Measurements from ENCODE around the gene POLA2.

Gene POLA2

GRCh38 chr11:65308281-65308891, 46.6 kb downstream of the POLA2 start:
- in situ Hi-C loops (cut with HindIII; ENCODE audit: low pct_ligation_motif_present, low sequenced_read_pairs): no loop called here
- Histone ChIP-seq H3K27ac (no peak overlapping the region), H3K27me3 (replicated peaks) (no peaks in the 10 kb centered on the region), H3K4me3 (ENCODE audit: low read depth, low read length) (no peak overlapping the region), H3K36me3 (replicated peaks) (no peaks in the 10 kb centered on the region)
- no peak for DNase-seq
- TF ChIP-seq, protein P1, sequence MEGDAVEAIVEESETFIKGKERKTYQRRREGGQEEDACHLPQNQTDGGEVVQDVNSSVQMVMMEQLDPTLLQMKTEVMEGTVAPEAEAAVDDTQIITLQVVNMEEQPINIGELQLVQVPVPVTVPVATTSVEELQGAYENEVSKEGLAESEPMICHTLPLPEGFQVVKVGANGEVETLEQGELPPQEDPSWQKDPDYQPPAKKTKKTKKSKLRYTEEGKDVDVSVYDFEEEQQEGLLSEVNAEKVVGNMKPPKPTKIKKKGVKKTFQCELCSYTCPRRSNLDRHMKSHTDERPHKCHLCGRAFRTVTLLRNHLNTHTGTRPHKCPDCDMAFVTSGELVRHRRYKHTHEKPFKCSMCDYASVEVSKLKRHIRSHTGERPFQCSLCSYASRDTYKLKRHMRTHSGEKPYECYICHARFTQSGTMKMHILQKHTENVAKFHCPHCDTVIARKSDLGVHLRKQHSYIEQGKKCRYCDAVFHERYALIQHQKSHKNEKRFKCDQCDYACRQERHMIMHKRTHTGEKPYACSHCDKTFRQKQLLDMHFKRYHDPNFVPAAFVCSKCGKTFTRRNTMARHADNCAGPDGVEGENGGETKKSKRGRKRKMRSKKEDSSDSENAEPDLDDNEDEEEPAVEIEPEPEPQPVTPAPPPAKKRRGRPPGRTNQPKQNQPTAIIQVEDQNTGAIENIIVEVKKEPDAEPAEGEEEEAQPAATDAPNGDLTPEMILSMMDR (IDR thresholded peaks at IDR 0.05; ENCODE audit: low read depth, low read length, missing control alignments): no peak

GRCh38 chr11:65309006-65309405, 47.2 kb downstream of the POLA2 start:
- Histone ChIP-seq H3K36me3 (replicated peaks) (no peaks in the 10 kb centered on the region), H3K27me3 (replicated peaks) (no peaks in the 10 kb centered on the region), H3K4me3 (ENCODE audit: low read depth, low read length) (no peak overlapping the region), H3K27ac (no peak overlapping the region)
- in situ Hi-C loops (cut with HindIII; ENCODE audit: low pct_ligation_motif_present, low sequenced_read_pairs): no loop called here
- TF ChIP-seq, protein P1 (IDR thresholded peaks at IDR 0.05; ENCODE audit: low read depth, low read length, missing control alignments): no peak
- DNase-seq: no peak

GRCh38 chr11:65310215-65310614, 48.5 kb downstream of the POLA2 start:
- H3K27me3 ChIP-seq (replicated peaks): no peaks in the 10 kb centered on the region
- TF ChIP-seq, protein P1 (IDR thresholded peaks at IDR 0.05; ENCODE audit: low read depth, low read length, missing control alignments): no peak
- H3K27ac ChIP-seq: no peak overlapping the region
- in situ Hi-C loops (cut with HindIII; ENCODE audit: low pct_ligation_motif_present, low sequenced_read_pairs): no loop called here
- no peaks in the 10 kb centered on the region for H3K36me3 ChIP-seq (replicated peaks)
- H3K4me3 ChIP-seq (ENCODE audit: low read depth, low read length): no peak overlapping the region
- DNase-seq: no peak

- Histone ChIP-seq H3K4me3 (ENCODE audit: low read depth, low read length) (no peak overlapping the region), H3K27me3 (replicated peaks) (no peaks in the 10 kb centered on the region), H3K36me3 (replicated peaks) (no peaks in the 10 kb centered on the region), H3K27ac (no peak overlapping the region)
- TF ChIP-seq, protein P1 (IDR thresholded peaks at IDR 0.05; ENCODE audit: low read depth, low read length, missing control alignments): no peak
- in situ Hi-C loops (cut with HindIII; ENCODE audit: low pct_ligation_motif_present, low sequenced_read_pairs): no loop called here
- DNase-seq: no peak
Observed at GRCh38 chr11:65310736-65311135, 49.0 kb downstream of the POLA2 start.

GRCh38 chr11:65311170-65311678, 49.5 kb downstream of the POLA2 start:
- TF ChIP-seq, protein P1 (IDR thresholded peaks at IDR 0.05; ENCODE audit: low read depth, low read length, missing control alignments): no peak
- Histone ChIP-seq H3K27ac (no peak overlapping the region), H3K36me3 (replicated peaks) (no peaks in the 10 kb centered on the region), H3K27me3 (replicated peaks) (no peaks in the 10 kb centered on the region), H3K4me3 (ENCODE audit: low read depth, low read length) (no peak overlapping the region)
- in situ Hi-C loops (cut with HindIII; ENCODE audit: low pct_ligation_motif_present, low sequenced_read_pairs): no loop called here
- DNase-seq: no peak

Measured in brain microvascular endothelial cell (primary cell).